Mesenchymal stem cell (in vitro differentiated cells and primary cell): ENCODE data around the gene ANKHD1.

Experiments
- DNase-seq: peaks from one replicate; pipeline ENCODE4 v3.0.0-alpha.2; 2013
- H2AFZ ChIP-seq: one replicate; pipeline ENCODE4 v1.6.1; 2013; ENCODE audit warnings: low read depth, mild to moderate bottlenecking, control low read depth, inconsistent platforms, low read length, moderate library complexity
- H2AK5ac ChIP-seq: 2 replicates; pipeline ENCODE4 v1.6.1; 2013; ENCODE audit warnings: low read length, moderate library complexity, mild to moderate bottlenecking, inconsistent platforms; ENCODE audit not compliant: severe bottlenecking
- H2BK120ac ChIP-seq: one replicate; pipeline ENCODE4 v1.6.1; 2013; ENCODE audit warnings: low read depth, mild to moderate bottlenecking, inconsistent platforms, low read length, moderate library complexity
- H2BK12ac ChIP-seq, 2 experiments: one replicate each; pipeline ENCODE4 v1.6.1; 2013; ENCODE audit warnings: inconsistent platforms in 2 of 2, low read length in 2 of 2, mild to moderate bottlenecking in 2 of 2, moderate library complexity in 2 of 2, control low read depth in 1 of 2
- H2BK15ac ChIP-seq: one replicate; pipeline ENCODE4 v1.6.1; 2013; ENCODE audit warnings: mild to moderate bottlenecking, low read depth, inconsistent platforms; ENCODE audit not compliant: poor library complexity, severe bottlenecking
- H2BK5ac ChIP-seq: 2 replicates; pipeline ENCODE4 v1.6.1; 2013; ENCODE audit warnings: low read depth, mild to moderate bottlenecking, low read length, control low read depth, inconsistent platforms; ENCODE audit not compliant: poor library complexity, severe bottlenecking
- H3K14ac ChIP-seq, 2 experiments: one replicate each; pipeline ENCODE4 v1.6.1; 2013; ENCODE audit warnings: inconsistent platforms in 2 of 2, low read length in 2 of 2, control low read depth in 1 of 2, mild to moderate bottlenecking in 1 of 2, moderate library complexity in 1 of 2
- H3K18ac ChIP-seq, 2 experiments: one replicate each; pipeline ENCODE4 v1.6.1; 2013; ENCODE audit warnings: inconsistent platforms in 2 of 2, low read length in 2 of 2, control low read depth in 1 of 2, low read depth in 1 of 2, mild to moderate bottlenecking in 1 of 2
- H3K23ac ChIP-seq, 2 experiments: one replicate each; pipeline ENCODE4 v1.6.1; 2013; ENCODE audit warnings: inconsistent platforms in 2 of 2, low read length in 2 of 2, mild to moderate bottlenecking in 2 of 2, moderate library complexity in 2 of 2, control low read depth in 1 of 2
- H3K27ac ChIP-seq: 2 replicates; pipeline ENCODE4 v1.5.1; 2013; ENCODE audit warnings: mild to moderate bottlenecking, moderate library complexity, low read length, control low read depth, inconsistent platforms; ENCODE audit not compliant: poor library complexity, severe bottlenecking
- H3K27me3 ChIP-seq, 2 experiments: 2 replicates each; pipeline versions ENCODE4 v1.6.1 to v1.7.0; 2013; ENCODE audit warnings: low read length in 2 of 2, mild to moderate bottlenecking in 2 of 2, moderate library complexity in 2 of 2, control low read depth in 1 of 2, inconsistent platforms in 1 of 2; ENCODE audit not compliant: control insufficient read depth in 1 of 2, insufficient read depth in 1 of 2
- H3K36me3 ChIP-seq, 2 experiments: 2 replicates each; pipeline versions ENCODE4 v1.6.1 to v1.7.0; 2013; ENCODE audit warnings: low read length in 2 of 2, control low read depth in 1 of 2, inconsistent platforms in 1 of 2, low read depth in 1 of 2, mild to moderate bottlenecking in 1 of 2; ENCODE audit not compliant: insufficient read depth in 2 of 2, control insufficient read depth in 1 of 2
- H3K4ac ChIP-seq, 2 experiments: one replicate each; pipeline ENCODE4 v1.6.1; 2013; ENCODE audit warnings: inconsistent platforms in 2 of 2, low read length in 2 of 2, mild to moderate bottlenecking in 2 of 2, moderate library complexity in 2 of 2, control low read depth in 1 of 2, low read depth in 1 of 2
- H3K4me1 ChIP-seq: 2 replicates; pipeline ENCODE4 v1.6.1; 2013; ENCODE audit warnings: low read depth, low read length, control low read depth; ENCODE audit not compliant: control insufficient read depth, insufficient read depth
- H3K4me2 ChIP-seq: 2 replicates; pipeline ENCODE4 v1.6.1; 2013; ENCODE audit warnings: low read length, mild to moderate bottlenecking, inconsistent platforms; ENCODE audit not compliant: poor library complexity, severe bottlenecking
- H3K4me3 ChIP-seq, 2 experiments: 2 replicates each; pipeline versions ENCODE4 v1.5.1 to v1.7.0; 2013; ENCODE audit warnings: low read length in 2 of 2, mild to moderate bottlenecking in 2 of 2, control low read depth in 1 of 2, low read depth in 1 of 2; ENCODE audit not compliant: insufficient read depth in 1 of 2
- H3K79me1 ChIP-seq: replicated peaks from 2 replicates; pipeline ENCODE4 v1.6.1; 2013; ENCODE audit warnings: mild to moderate bottlenecking, control low read depth, low read length, inconsistent platforms; ENCODE audit not compliant: poor library complexity, severe bottlenecking
- H3K9ac ChIP-seq: 2 replicates; pipeline ENCODE4 v1.7.0; 2013; ENCODE audit warnings: mild to moderate bottlenecking, low read length, moderate library complexity
- H3K9me3 ChIP-seq: 2 replicates; pipeline ENCODE4 v1.7.0; 2013; ENCODE audit warnings: mild to moderate bottlenecking, low read length; ENCODE audit not compliant: control insufficient read depth
- H4K8ac ChIP-seq: one replicate; pipeline ENCODE4 v1.6.1; 2013; ENCODE audit warnings: inconsistent platforms, mild to moderate bottlenecking, low read length, moderate library complexity
- H4K91ac ChIP-seq: one replicate; pipeline ENCODE4 v1.6.1; 2013; ENCODE audit warnings: mild to moderate bottlenecking, low read length, inconsistent platforms
- WGBS: methylation state at CpG from one replicate; pipeline ENCODE4 v1.1.7; 2013; ENCODE audit warnings: mixed read lengths; 5-methylcytosine and 5-hydroxymethylcytosine counted together

The ANKHD1 gene

DNA sequence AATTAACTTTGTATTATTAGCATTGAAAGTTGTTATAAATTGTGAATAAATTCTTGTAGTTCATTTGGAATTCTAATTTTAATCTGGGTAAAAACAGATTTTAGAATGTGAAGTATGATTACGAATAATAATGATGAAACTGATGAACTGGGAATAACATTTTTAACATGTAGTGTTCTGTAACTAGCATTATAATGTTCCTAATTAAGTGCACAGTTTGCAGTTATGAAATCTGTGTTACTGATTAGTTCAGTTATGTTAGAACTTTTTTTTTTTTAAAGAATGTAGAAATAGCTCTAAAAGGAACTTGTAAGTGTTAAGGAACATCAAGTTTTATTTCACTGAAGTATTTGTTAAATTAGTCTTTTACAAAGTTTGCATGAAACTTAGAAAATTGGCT lies 97.0 kb downstream of the ANKHD1 start:
- Histone ChIP-seq H3K9ac (no peak overlapping the region), H3K36me3 (peaks cover 0 to 54% of the 10 kb centered on the region in 2 experiments), H2AK5ac (no peak overlapping the region), H3K9me3 (no peaks in the 10 kb centered on the region), H3K27ac (no peak overlapping the region), H3K4me3 (no peak overlapping the region), H3K4me1 (no peaks in the 10 kb centered on the region), H2BK12ac (no peak overlapping the region), H3K14ac (no peak overlapping the region), H2BK120ac (no peak overlapping the region), H3K79me1 (peaks cover 3% of the 10 kb centered on the region), H3K4me2 (no peak overlapping the region), H3K4ac (no peak overlapping the region), H4K8ac (no peak overlapping the region), H4K91ac (no peak overlapping the region), H2BK5ac (no peak overlapping the region), H2AFZ (no peak overlapping the region), H3K27me3 (no peaks in the 10 kb centered on the region), H3K18ac (no peak overlapping the region), H3K23ac (no peak overlapping the region), H2BK15ac (no peak overlapping the region)
- 100% methylated on average over 1 of the region's 1 CpG for WGBS
- DNase-seq, result no peak

DNA sequence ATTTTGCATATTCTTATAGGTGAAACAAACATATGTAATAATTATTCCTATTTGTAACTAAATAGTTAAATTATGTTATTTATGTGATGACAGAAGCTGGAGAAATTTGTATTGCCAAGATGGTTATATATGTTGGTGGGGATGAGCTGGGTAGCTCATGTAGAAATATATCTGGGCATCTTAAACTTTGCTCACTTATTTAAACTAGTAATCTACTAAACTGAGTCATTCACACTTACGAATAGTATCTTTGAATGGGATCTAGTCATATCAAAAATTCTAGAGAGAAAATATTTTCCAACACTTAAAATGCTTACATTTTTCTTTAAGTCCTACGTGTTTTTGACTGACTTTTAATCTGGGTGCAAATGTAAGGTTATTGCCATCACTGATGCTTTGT lies 101.2 kb downstream of the ANKHD1 start:
- H3K4me1 ChIP-seq, result no peaks in the 10 kb centered on the region
- H3K23ac ChIP-seq, result no peak overlapping the region
- no peak overlapping the region for H4K91ac ChIP-seq
- H3K14ac ChIP-seq, result no peak overlapping the region
- no peaks in the 10 kb centered on the region for H3K27me3 ChIP-seq
- H2AK5ac ChIP-seq, result no peak overlapping the region
- no peak overlapping the region for H3K4ac ChIP-seq
- no peak overlapping the region for H3K4me3 ChIP-seq
- no peak overlapping the region for H2BK12ac ChIP-seq
- no peak for DNase-seq
- no peak overlapping the region for H2BK120ac ChIP-seq
- H3K79me1 ChIP-seq, result peaks cover 12% of the 10 kb centered on the region
- no peak overlapping the region for H2AFZ ChIP-seq
- H4K8ac ChIP-seq, result no peak overlapping the region
- H2BK15ac ChIP-seq, result no peak overlapping the region
- no peak overlapping the region for H3K4me2 ChIP-seq
- H3K18ac ChIP-seq, result no peak overlapping the region
- H3K9ac ChIP-seq, result no peak overlapping the region
- peaks cover 9 to 61% of the 10 kb centered on the region in 2 experiments for H3K36me3 ChIP-seq
- 100% methylated on average over 1 of the region's 2 CpGs for WGBS
- H2BK5ac ChIP-seq, result no peak overlapping the region
- no peaks in the 10 kb centered on the region for H3K9me3 ChIP-seq
- no peak overlapping the region for H3K27ac ChIP-seq

DNA sequence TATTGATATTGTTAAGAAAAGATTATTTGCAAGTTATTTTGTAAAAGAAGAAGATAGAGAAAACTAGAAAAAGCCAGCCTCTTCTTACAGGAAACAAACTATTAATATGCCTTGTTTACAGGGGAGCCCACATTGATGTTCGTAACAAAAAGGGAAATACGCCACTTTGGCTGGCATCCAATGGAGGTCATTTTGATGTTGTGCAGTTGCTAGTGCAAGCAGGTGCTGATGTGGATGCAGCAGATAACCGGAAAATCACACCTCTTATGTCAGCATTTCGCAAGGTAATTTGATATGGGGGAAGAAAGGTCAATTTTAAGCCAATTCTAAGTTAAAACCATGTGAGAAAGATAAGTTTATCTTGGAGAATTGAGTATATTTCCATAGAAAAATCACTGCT lies 108.3 kb downstream of the ANKHD1 start:
- Histone ChIP-seq H3K79me1 (peaks cover 6% of the 10 kb centered on the region), H2BK12ac (no peak overlapping the region), H4K91ac (no peak overlapping the region), H3K14ac (no peak overlapping the region), H3K27ac (no peak overlapping the region), H3K4me2 (no peak overlapping the region), H3K4ac (no peak overlapping the region), H3K9ac (no peak overlapping the region), H3K27me3 (no peaks in the 10 kb centered on the region), H2AFZ (no peak overlapping the region), H3K4me1 (no peaks in the 10 kb centered on the region), H2BK15ac (no peak overlapping the region), H3K36me3 (peaks cover 32 to 96% of the 10 kb centered on the region in 2 experiments), H3K18ac (no peak overlapping the region), H3K9me3 (no peaks in the 10 kb centered on the region), H2BK120ac (no peak overlapping the region), H4K8ac (no peak overlapping the region), H3K4me3 (no peak overlapping the region), H2BK5ac (no peak overlapping the region), H2AK5ac (no peak overlapping the region), H3K23ac (no peak overlapping the region)
- no peak for DNase-seq
- WGBS, result 97% methylated on average over 4 of the region's 4 CpGs

DNA sequence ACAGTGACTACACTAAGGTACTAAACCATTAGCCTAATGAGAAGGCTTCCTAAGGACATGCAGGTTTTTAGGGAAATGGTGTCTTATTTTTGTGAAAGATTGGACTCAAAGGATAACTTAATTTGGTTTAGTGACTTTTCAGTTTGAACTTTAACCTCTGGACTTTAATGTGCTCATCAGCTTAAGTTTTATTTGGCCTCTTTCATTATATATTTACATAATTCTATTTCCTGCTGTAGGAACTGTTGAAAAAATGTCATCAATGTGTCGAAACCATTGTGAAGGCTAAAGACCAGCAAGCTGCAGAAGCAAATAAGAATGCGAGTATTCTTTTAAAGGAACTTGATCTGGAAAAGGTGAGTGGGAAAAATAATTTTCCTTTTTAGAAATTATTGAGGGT lies 111.5 kb downstream of the ANKHD1 start:
- no peak overlapping the region for H2BK15ac ChIP-seq
- H3K27me3 ChIP-seq, result no peaks in the 10 kb centered on the region
- no peak overlapping the region for H3K18ac ChIP-seq
- no peaks in the 10 kb centered on the region for H3K9me3 ChIP-seq
- no peak for DNase-seq
- no peak overlapping the region for H2BK5ac ChIP-seq
- no peak overlapping the region for H3K4me3 ChIP-seq
- no peak overlapping the region for H4K8ac ChIP-seq
- no peak overlapping the region for H3K4me2 ChIP-seq
- H4K91ac ChIP-seq, result no peak overlapping the region
- peaks cover 28 to 72% of the 10 kb centered on the region in 2 experiments for H3K36me3 ChIP-seq
- H3K79me1 ChIP-seq, result peaks cover 1% of the 10 kb centered on the region
- H2AK5ac ChIP-seq, result no peak overlapping the region
- no peak overlapping the region for H3K14ac ChIP-seq
- no peak overlapping the region for H2AFZ ChIP-seq
- 100% methylated on average over 2 of the region's 2 CpGs for WGBS
- no peak overlapping the region for H3K27ac ChIP-seq
- no peak overlapping the region for H3K4ac ChIP-seq
- no peaks in the 10 kb centered on the region for H3K4me1 ChIP-seq
- no peak overlapping the region for H3K23ac ChIP-seq
- no peak overlapping the region for H3K9ac ChIP-seq
- H2BK120ac ChIP-seq, result no peak overlapping the region
- H2BK12ac ChIP-seq, result no peak overlapping the region
